ENCODE data around the gene KCNQ5.

KCNQ5 gene

DNA sequence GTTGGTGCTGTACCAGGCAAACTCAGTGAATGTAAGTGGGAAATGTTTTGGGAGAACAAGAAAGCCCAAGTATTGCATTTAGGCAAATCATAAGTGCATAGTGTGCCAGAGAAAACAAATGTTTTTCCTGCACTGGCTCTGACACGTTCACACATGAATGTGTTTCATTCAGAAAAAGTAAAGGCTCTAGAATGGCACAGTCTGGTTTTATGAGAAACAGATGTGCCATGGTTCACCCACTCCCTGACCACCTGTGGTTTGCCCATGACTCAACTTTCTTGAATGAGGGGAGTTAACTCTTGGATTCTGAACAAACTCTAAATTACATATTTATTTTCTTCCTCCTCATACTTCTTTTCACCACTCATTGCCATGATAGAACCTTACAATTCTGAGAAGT lies 126.9 kb downstream of the KCNQ5 start:
- DNase-seq: peak; percentile 13

DNA sequence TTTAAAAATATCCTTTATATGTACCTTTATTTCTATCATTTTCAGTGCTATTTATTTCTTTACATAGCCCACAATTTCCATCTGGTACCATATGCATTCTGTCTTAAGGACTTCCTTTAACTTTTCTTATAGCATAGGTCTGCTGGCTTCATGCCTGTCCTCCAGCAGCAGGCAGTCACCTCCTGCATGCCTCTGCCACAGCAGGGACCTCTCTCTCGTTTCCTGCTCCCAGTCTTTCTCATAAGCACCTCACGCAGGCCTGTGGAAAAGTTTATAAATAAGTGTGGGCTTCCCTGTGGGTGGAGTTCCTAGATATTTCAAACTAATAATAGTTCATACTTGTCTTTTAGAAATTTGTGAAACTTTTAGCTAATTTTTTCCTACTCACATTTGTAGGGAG lies 133.9 kb downstream of the KCNQ5 start:
- DNase-seq: no peak

- no peak for DNase-seq
Measured at GRCh38 chr6:72757048-72757447, 135.2 kb downstream of the KCNQ5 start.

GRCh38 chr6:72757926-72758325 lies 136.1 kb downstream of the KCNQ5 start:
- no peak for DNase-seq

DNA sequence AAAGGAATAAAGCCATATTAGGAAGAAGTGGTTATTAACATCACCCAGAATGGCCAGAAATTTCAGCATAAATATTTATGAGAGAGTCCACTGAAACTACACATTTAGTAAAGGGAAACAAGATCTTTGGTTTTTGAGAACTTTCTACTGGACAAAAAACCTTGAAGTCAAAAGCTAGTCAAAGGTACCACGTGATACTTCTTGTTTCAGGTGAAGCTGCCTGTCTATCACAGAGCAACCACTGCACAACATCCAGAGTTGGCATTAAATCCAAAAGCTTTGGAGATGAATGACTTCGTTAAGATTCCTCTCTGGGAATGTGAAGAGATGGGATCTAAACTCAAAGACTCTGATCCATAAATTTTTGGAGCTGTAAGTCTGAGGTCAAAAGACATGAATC lies 137.0 kb downstream of the KCNQ5 start:
- DNase-seq: no peak

GRCh38 chr6:72760114-72760793 lies 138.4 kb downstream of the KCNQ5 start:
- DNase-seq: no peak

DNA sequence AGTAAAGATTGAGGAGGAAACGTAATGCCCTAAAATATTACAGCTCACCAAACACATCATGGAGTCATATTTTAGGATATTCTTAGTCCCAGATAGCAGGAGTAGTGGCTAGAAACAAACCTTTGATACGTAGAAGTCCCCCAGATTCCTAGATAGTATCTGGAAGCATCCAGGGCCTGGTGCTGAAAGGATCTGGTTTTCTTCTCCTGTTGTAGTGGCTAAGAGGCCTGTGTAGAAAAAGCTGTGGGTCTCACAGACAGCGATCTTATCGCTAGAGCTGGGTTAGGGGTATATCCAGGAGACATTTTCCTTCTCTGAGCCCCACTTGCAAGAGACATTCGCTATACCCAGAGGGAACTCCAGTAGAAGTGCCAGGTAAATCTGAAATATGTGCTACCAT lies 139.9 kb downstream of the KCNQ5 start:
- DNase-seq: no peak

DNA sequence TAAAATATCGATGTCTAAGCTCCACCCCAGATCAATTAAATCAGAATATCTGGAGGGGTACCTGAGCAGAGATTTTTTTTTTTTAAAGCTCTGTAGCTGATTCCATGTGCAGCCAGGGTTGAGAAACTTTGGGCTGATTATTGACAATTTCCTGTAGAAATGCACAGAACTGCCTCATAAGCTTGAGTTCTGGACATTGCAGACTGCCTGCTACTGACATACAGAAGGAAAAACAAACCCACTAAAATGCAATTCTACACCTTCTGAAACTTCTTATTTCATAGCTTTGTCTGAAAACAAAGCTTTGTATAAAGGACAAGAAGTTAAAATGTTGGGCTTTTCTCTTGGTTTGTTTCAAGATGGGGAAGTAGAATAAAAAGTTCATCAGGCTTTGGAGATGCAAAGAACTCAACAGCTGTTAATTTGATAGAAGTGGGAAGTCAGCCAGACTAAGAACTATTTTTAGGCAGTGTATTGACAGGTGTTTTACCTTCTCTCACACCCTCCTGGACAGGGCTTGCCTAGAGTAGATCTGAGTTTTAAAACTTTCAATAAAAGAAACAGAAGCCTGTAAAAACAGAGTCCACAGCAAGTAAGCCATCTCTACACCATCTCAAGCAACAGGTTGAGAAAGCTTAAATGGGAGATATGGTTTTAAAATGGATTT lies 147.7 kb downstream of the KCNQ5 start:
- no peak for DNase-seq

GRCh38 chr6:72770959-72771358 lies 149.1 kb downstream of the KCNQ5 start:
- DNase-seq: no peak

DNA sequence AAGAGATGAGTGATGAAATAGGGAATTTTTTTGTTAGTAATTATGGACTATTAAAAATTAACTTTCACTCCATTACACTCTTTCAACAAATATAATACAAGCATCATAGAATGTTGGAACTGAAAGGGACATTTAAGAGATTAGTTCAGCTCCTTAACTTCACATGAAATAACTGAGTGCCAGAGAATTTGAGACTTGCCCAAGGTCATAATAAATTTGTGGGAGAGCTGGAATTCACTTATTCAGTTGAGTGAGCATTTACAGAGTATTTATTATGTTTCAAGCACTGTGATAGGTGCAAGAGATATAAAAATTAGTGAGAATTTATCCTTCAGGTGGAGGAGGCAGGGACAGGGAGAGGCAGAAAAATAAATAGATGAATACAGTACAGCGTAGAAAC lies 154.6 kb downstream of the KCNQ5 start:
- DNase-seq: no peak

- DNase-seq: no peak
Measured at GRCh38 chr6:72781624-72782023, 159.8 kb downstream of the KCNQ5 start.

GRCh38 chr6:72783035-72783434 lies 161.2 kb downstream of the KCNQ5 start:
- DNase-seq: no peak

DNA sequence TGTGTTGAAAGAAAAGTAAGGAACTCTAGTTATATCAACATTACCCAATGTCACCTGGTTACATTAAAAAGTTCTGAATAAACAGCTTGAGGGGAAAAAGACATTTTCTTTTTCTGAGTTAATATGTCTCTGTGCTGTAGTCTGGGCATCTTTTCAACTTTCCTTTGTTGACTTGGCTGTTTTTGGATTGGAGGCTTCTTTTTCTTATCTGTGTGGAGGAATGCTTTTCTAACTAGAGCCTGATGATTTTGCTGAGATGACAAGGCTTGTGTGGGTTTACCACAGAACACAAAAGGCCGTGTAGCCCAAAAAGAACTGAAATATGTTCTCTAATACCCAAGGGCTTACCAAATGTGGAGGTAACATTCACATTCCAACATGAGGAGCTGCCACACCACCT lies 161.8 kb downstream of the KCNQ5 start:
- no peak for DNase-seq

DNA sequence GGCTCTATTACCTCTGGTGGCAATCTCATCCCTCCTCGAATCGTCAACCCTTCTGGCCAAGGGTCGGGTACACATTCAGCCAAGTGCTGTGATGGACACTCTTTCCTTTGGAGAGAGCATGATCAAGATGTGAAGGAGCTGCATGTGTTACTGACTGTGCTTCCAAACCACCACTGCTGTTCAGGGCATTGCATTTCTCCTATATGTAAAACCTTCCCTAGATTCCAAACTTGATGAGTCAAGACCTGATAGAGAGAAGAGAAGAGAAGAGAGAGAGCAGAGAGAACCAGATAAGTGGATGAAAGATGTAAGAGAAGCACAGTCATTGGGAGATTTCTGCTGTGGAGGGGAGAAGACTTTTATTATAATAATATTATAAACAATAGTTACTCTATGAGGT lies 162.2 kb downstream of the KCNQ5 start:
- no peak for DNase-seq

- DNase-seq: no peak
Measured at GRCh38 chr6:72784581-72784980, 162.7 kb downstream of the KCNQ5 start.

DNA sequence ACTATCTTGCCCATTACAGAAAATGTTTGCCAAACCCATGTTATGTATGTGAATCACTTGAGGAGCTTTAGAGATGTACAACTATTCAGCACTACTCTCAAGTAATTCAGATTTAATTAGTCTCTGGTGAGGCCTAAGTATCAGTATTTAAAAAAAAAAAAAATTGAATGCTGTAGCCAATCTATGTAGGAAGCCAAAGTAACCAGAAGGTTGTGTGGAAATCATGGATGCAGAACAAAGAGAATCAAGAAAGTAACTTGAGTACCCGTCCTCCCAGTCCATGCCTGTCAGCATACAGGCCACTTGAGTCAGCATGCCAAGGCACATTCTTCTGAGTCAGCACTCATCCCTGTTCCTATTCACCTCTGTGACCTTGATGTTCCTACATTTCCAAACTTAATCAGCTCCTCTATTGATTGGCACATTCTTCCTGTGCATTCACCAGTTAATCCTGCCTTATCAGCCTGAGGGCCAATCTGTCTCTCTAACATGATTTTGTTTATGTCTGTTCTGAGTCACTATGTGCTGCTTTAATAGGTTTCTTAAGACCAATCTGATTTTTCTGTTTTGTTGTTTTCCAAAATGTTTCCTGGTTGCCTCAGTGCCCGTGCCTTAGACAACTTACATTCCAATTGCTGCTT lies 165.6 kb downstream of the KCNQ5 start:
- no peak for DNase-seq

DNA sequence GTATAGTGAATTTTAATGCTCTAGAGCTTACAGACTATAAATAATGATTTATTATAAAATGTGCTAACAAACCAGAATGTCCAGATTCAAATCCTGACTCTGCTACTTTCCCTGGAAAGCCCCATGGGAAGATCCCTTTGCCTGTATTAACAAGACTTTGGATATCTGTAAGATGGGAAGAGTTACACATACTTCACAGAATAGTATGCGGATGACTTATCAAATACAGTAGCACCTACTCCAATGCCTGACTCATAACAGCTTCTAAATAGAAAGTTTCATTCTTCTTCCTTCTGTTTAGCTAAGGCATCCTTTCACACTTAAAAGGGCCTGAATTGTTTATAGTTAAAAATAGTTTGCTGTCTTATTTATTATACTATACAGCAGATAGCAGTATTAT lies 166.3 kb downstream of the KCNQ5 start:
- DNase-seq: no peak

GRCh38 chr6:72789145-72789544 lies 167.3 kb downstream of the KCNQ5 start:
- DNase-seq: no peak

GRCh38 chr6:72792692-72793091 lies 170.8 kb downstream of the KCNQ5 start:
- DNase-seq: no peak

DNA sequence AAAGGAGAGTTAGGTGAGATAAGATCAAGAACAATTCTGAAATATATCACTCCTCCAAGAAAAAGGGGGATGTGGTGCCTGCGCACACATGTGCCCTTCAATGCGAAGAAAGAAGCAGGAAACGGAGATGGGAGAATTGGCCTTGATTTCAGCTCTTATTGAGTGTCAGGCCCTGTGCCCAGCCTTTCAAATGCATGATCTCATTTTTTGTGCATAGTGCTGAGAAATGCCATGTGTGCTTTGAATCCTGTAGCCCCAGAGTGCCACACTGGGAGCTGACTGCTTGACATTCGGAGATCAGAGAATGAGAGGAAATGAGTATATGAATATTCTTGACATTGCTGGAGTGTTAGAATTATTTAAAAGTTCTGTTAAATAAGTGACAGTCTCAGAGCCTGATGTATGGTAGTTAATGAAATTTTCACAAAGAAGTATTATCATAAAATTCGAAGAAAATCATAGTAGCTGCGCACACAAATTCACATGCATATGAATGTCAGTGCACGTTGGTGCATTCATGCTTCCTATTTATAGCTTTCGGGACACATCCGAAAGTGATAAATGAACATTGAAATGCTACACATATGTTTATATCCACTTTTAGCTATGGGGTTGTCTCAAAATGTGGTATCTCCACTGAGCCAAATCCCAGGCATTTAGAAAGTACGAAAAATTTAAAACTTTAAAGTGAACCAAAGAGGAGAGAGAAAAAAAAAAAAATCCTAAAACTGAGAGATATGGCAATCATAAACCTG lies 172.0 kb downstream of the KCNQ5 start:
- DNase-seq: no peak

DNA sequence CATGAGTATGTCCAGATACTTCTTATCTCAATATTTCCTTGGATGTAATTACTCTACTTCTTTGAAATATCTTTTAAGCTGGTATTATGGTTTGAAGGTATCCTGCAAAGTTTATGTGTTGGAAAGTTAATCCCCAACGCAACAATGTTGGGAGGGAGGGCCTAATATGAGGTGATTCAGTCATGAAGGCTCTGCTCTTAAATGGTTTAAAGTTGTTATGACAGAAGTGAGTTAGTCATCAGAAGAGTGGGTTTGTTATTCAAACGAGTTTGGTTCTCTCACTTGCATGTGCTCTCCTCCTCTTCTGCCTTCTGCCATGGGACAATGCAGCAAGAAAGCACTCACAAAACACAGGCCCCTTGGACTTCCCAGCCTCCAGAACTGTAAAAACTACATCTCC lies 176.3 kb downstream of the KCNQ5 start:
- no peak for DNase-seq

- DNase-seq: no peak
Measured at GRCh38 chr6:72809746-72810379, 188.0 kb downstream of the KCNQ5 start.

DNA sequence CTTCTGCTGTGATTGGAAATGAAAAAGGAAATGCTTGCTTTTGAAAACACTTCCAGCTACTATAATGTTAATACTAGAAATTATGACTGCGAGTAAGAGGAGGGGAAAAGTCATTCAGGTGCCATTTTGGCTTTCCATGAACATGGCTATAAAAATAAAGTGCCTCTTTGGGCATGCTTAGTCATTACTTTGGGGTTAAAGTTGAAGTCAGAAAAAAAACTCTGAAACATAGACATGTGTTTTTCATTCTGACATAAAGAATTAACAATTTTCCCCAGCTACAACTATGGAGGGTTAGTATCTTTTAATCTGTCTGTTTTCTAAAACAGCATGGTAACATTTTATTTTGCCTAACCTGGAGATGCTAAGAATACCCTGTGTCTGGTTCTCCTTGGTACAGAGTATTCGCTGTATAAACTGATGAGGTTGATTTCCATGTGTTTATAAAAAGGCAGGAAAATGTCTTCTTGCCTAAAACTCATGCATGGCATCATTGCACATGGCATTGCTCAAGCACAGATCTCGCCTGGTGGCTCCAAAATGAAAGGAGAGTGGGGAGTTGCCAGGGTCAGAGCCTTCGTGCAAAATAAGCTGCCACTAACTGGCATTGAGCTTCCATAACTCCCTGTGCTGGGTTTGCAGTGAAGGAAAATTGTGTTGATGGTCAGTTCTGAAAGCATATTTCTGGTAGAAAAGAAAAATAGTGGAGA lies 188.9 kb downstream of the KCNQ5 start:
- DNase-seq: no peak
